HG03135 (cell line): ENCODE data around the gene TXNRD2.
"Not testable (repeated sequence)": the region's sequence is repeated elsewhere in the genome, so short reads cannot be mapped to it uniquely, and the experiment has no call there.

Source experiments
- ATAC-seq: cut with Tn5 transposase; IDR thresholded peaks from one replicate; pipeline ENCODE4 v1.9.1; 2021; ENCODE audit warnings: mild to moderate bottlenecking, moderate library complexity; ENCODE audit not compliant: unreplicated experiment

Gene TXNRD2

GRCh38 chr22:19890502-19891316 lies 50.9 kb downstream of the TXNRD2 start:
- ATAC-seq, result no peak

DNA sequence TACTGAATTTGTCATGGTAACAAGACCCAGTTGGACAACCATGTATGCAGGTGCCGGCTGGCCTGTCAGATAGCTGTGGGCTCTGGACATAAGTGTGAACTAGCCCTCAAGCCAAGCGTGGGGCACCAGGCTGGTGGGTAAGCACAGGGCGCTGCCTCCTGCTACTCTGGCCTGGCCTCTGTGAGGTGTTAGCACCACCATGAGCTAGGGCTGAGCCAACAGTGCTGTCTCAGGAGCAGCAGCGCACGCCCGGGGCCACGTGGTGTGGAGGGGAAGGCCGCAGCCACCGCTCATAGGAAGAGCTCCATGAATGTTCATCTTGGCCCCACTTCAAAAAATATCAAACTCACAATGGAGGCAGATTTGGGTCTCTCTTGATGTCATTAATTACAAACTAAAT lies 51.7 kb downstream of the TXNRD2 start:
- no peak for ATAC-seq

GRCh38 chr22:19888131-19888746 lies 53.4 kb downstream of the TXNRD2 start:
- ATAC-seq, result no peak

DNA sequence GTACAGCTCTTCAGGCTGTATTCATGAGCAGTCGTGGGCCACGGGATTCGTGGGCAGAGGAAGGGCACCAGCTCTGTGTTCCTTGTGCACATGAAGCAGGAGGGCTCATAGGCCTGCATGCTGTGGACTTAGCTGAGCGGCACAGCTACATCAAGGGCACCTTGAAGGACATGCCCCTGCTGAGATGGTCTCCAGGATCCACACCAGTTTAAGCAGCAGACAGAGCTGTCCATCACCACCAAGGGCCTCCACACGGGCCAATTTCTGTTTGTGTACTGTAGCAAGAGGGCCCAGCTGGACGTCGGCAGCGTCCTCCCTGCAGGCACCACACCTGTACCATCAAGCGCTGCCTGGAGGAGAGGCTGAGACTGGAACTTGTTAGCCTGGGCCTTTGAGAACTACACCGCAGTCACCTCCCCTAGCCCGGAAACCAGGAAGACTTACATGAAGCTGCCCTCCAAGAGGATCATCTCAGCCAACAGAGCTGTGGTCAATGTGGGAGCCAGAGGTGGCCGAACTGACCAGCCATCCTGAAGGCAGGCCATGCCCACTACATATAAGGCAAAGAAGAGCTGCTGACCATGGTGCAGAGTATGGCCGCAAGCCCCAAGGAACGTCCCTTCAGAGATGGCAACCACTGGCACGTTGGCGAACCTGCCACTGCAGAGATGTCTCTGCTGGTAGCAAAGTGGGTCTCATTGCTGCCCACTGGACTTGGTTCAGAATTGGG lies 54.2 kb downstream of the TXNRD2 start:
- ATAC-seq, result no peak

DNA sequence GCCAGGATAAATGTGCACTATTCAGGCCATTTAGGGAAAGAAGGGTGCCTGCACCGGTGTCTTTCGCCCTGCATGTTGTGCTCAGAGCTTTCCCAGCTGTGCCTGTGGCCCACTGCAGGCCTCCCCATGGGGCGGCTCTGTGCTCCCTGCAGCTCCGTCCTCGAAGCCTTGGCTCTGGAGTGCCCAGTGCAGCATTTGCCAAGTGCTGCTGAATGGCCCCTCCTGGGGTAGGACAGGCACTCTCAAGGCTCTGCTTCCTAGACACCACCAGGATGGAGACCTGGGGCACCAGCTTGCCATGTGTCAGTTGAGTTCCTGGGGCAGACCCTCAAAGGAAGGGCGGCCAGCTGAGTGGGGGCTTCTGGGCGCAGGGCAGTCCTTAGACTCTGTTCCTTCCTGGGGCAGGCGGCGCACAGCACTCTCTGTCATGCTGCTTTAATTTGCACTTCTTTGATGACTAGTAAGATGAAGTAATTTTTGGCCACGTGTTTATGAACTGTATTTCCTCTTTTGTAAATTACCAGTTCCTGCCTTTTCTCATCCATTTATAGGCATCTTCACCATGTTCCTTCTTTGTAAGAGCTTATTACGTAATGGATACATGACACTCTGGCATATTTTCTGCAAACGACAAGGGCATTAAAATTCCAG lies 54.9 kb downstream of the TXNRD2 start:
- no peak for ATAC-seq

DNA sequence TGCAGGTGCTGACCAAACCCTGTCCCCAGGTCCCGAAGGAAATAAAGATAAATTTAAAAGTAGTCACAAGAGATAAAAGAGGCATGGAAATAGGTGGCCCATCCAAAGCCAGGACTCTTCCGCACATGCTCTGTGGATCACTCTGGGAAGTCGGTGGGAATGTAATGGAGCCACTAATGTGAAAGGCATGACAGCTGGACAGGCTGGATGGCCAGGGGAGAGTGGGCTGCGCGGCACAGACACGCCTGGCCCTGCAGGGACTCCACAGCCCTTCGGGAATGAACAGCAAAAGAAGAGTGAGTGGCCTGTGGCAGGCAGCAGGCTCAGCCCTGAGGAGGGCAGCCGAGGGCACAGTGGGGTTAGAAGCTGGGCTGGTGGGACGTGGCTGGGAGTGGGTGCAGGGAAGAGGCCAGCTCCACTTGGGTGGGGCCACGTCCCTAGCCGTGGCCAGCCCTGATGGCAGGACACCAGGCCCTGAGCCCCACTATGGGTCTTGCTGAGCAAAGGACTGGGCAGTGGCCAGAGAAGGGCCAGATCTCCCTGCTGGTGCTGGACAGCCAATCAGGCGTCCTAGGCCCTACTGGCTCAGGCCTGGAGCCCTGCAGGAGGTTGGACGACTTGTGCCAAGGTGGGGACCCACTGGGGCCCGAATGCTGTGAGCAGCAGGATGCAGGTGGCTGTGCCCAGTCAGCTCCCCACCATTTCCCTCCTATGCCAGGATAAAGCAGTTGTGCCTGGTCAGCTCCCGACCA lies 55.6 kb downstream of the TXNRD2 start:
- no peak for ATAC-seq

GRCh38 chr22:19884954-19885751 lies 56.5 kb downstream of the TXNRD2 start:
- ATAC-seq, result no peak

GRCh38 chr22:19884161-19884953 lies 57.3 kb downstream of the TXNRD2 start:
- ATAC-seq, result no peak

DNA sequence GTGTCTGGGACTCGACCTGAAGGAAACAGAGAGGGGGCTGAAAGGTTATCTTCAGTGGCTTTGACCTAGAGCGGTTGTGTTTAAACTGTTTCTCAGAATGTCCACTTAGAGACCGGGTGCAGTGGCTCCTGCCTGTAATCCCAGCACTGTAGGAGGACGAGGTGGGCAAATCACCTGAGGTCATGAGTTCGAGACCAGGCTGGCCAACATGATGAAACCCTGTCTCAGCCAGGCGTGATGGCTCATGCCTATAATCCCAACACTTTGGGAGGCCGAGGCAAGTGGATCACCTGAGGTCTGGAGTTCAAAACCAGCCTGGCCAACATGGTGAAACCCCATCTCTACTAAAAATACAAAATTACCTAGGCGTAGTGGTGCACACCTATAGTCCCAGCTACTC lies 58.2 kb downstream of the TXNRD2 start:
- ATAC-seq, result not testable (repeated sequence)

DNA sequence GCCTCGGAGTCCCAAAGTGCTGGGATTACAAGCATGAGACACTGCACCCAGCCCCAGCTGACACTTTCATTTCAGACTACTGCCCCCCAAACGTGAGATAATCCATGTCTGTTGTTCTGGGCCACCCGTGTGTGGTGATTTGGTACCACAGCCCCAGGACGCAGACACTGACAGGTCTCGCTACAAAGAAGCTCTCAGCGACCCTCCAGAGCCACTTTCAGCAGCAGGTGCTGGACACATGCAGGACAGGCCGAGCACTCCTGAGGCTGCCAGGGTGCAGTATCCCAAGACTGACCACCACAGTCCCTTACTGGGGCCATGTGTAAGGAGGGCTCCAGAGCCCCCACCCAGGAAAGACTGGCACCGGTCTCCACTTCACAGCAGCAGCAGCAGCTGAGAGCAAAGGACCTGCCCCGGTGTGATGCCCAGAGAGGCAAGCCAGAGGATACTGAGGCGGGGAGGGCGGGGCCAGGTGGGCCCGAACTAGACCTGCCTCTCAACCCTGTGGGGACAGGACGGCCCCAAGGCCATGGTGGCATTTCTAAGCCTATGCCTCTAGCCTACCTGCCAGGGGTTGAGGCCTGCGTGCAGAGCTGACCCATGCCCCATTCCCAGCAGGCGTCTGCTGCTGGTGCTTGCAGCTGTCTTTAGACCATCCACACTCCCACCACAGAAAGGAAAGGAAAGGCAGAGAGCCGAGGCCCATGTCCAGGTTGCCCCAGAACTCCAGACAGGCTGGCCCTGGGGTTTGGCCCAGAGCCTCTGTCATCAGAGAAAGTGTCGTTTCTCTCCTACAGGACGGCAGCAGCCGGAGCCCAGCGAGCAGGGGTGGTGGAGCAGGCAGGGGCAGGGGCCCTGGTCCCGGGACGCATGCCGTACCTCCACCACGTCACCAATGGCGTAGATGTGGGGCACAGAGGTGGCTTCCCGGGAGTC lies 58.9 kb downstream of the TXNRD2 start:
- ATAC-seq, result no peak

DNA sequence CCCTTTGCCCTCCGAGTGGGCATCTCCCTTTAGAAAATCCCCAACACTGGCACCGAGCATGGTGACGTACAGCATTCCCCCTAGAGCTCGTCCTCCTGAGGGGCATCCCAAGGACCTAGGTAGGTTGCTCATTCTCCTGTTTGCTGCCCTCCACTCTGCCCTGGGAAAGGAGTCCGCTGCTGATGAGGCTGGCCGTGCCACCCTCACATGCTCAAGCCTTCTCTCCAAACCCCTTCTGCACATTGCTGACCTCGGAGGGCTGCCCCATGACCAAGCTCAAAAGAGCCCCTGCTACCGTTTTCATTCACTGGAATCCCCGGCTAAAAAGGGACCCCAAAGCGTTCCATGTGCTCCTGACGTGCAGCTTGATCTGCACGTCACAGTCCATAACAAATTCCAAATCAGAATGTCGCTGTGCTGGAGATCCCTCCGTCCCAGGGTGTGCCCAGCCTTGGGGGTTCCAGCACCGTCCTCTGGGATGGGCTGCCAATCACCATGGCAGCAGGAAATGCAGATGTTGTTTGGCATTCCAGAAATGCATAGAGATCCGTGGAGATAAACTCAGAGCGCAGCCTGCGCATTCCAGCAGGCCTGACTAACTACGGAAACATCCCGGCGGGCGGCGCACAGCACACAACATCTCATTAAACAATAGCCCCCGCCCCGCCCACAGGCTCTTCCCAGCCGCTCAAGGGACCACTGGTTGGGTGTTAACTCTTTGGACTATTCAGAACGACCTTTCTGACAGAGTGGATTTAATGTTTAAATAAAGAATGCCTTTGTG lies 60.6 kb downstream of the TXNRD2 start:
- ATAC-seq, result no peak

DNA sequence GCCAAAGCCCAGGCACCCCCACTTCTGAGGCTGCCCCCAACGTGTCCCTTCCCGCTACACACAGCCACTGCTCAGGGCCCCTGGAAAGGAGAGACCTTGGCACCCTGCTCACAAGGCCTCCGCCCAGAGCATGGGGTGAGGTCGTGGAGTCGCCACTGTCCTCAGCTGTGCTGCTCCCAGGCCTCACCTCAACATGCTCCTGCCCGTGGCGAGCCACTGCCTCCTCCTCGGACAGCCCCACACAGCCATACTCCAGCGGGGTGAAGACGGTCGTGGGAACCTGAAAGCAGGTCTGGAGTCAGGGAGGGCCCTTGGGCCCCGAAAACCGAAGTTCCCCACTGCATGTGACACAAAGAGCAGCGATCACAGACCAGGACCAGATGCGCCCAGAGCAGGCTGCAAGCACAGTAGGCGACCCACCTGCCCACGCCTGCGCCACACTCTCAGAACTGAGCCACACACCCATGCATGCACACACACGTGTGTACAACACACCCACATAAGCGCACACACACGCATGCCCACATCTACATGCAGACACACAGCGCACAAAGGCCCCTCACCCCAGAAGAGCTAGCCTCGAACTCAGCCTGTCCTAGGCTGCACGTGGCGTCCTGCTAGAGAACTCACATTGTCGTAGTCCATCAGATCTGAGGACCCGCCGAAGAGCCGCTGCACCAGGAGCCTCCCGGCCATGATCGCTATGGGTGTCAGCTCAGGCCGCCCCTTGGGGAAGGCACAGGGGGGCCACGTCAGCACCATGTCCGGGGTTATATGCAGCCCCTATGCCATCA lies 61.4 kb downstream of the TXNRD2 start:
- no peak for ATAC-seq

DNA sequence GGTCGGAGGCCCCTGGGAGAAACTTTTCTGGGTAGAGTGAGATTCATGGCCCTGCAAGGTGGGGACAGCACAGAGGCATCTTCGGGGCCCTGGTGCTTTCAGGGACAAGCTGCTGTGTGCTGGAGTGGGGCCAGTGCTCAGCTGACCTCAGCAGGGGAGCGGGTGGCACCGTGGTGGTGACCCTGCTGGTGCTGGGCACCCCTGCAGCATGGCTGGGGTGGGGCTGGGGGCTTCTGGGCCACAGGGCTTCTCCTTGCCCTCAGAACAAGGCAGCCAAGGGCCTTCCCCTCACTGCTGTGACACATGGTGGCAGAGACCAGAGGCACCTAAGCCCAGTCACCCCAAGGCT lies 62.0 kb downstream of the TXNRD2 start:
- no peak for ATAC-seq

- no peak for ATAC-seq
These were observed 62.4 kb downstream of the TXNRD2 start for GRCh38 chr22:19879246-19879570.

DNA sequence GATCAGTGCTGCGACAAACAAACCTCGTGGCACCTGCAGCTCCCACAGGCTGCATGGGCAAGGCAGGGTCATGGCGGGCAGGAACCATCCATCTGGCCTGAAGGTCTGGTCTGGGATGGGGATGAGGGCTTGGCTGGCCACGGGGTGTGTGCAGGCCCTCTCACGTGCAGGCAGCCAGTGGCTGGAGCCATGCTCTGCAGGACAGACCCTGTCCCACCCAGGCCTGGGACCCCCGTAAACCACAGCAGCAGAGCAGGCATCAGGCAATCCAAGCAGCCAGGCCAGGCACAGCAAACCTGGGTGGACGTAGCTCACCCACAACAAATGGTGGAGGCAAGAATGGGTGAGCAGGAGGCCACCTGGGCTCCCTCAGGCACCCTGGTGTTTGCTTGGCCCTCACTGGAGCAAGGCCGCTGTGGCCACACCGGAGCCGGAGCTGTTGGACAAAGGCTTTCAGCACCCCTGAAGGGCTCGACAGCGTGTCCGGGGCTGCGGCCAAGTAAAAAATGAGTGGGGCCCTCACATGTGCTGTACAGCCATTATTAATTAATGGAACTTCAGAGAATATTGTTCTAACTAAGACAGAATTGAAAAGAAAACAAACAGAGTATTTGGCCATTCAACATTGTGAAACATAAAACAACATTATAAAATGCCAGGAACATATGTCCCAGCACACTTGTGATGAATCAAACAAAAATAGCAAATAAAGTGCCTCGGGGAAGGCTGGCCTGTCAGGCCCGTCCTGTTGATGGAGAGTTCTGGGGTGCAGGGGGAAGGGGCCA lies 63.0 kb downstream of the TXNRD2 start:
- no peak for ATAC-seq
